Keratinocyte (primary cell): Measurements from ENCODE around the gene FBLN5. TPM values are rescaled to one million over a fixed set of nuclear protein-coding genes. Genes with fewer than 3 reads are reported as not detected.

ENCODE experiments used
- DNase-seq: peaks from one replicate; pipeline ENCODE4 v3.0.0-alpha.2; 2011; ENCODE audit warnings: low read depth, missing footprints, low spot score
- FAIRE-seq: peaks from 2 replicates; lab custom pipeline; 2011; peaks lifted over from hg19 to GRCh38; lab: Jason Lieb, UNC
- H2AFZ ChIP-seq: 2 replicates; pipeline ENCODE4 v1.6.0; 2012; ENCODE audit warnings: low read length, control low read depth, inconsistent platforms; ENCODE audit not compliant: control insufficient read depth
- H3K27ac ChIP-seq: 2 replicates; pipeline ENCODE4 v1.5.1; 2011; ENCODE audit warnings: low read length; ENCODE audit not compliant: control insufficient read depth, insufficient read depth
- H3K27me3 ChIP-seq: 3 replicates; pipeline ENCODE4 v1.6.0; 2011; ENCODE audit warnings: low read length; ENCODE audit not compliant: control insufficient read depth, insufficient read depth; ENCODE audit errors: extremely low read depth
- H3K36me3 ChIP-seq, 2 experiments: 2 replicates in 1 of 2; 3 replicates in 1 of 2; pipeline ENCODE4 v1.5.1; 2011; ENCODE audit warnings: low read length in 2 of 2, mild to moderate bottlenecking in 1 of 2; ENCODE audit not compliant: control insufficient read depth in 2 of 2, insufficient read depth in 2 of 2; ENCODE audit errors: extremely low read depth in 1 of 2
- H3K4me1 ChIP-seq: 3 replicates; pipeline ENCODE4 v1.5.1; 2011; ENCODE audit warnings: low read length; ENCODE audit not compliant: control insufficient read depth, insufficient read depth; ENCODE audit errors: extremely low read depth
- H3K4me2 ChIP-seq: 3 replicates; pipeline ENCODE4 v1.6.0; 2011; ENCODE audit warnings: low read depth, low read length; ENCODE audit not compliant: control insufficient read depth, insufficient read depth; ENCODE audit errors: extremely low read depth
- H3K4me3 ChIP-seq, 3 experiments: fragments of 200-600 bp in 1 of 3; sonication (generic) in 1 of 3; 2 replicates in 2 of 3; 3 replicates in 1 of 3; pipeline ENCODE4 v1.5.1; 2011 to 2016; ENCODE audit warnings: low read length in 3 of 3, mild to moderate bottlenecking in 3 of 3, control low read depth in 2 of 3, inconsistent platforms in 1 of 3, low read depth in 1 of 3, mixed read lengths in 1 of 3, mixed run types in 1 of 3, moderate library complexity in 1 of 3; ENCODE audit not compliant: control insufficient read depth in 2 of 3, insufficient read depth in 2 of 3; ENCODE audit errors: extremely low read depth in 1 of 3
- H3K79me2 ChIP-seq: 2 replicates; pipeline ENCODE4 v1.6.0; 2012; ENCODE audit warnings: low read length; ENCODE audit not compliant: control insufficient read depth, insufficient read depth
- H3K9ac ChIP-seq: 3 replicates; pipeline ENCODE4 v1.6.0; 2011; ENCODE audit warnings: low read length; ENCODE audit not compliant: control insufficient read depth, insufficient read depth; ENCODE audit errors: extremely low read depth
- H3K9me1 ChIP-seq: 3 replicates; pipeline ENCODE4 v1.6.0; 2011; ENCODE audit warnings: low read length; ENCODE audit not compliant: control insufficient read depth, insufficient read depth; ENCODE audit errors: extremely low read depth
- H3K9me3 ChIP-seq: 2 replicates; pipeline ENCODE4 v1.5.1; 2012; ENCODE audit warnings: low read depth, low read length; ENCODE audit not compliant: control insufficient read depth
- H4K20me1 ChIP-seq: 3 replicates; pipeline ENCODE4 v1.6.0; 2011; ENCODE audit warnings: low read length; ENCODE audit not compliant: control insufficient read depth, insufficient read depth; ENCODE audit errors: extremely low read depth
- CTCF ChIP-seq, 3 experiments: IDR thresholded peaks in 1 of 3; conservative IDR thresholded peaks in 1 of 3; optimal IDR thresholded peaks in 1 of 3; 2 replicates in 2 of 3; 3 replicates in 1 of 3; pipeline versions ENCODE3 to v1.5.1; 2011; ENCODE audit warnings: low read length in 3 of 3, mild to moderate bottlenecking in 3 of 3, moderate library complexity in 2 of 3, control low read depth in 1 of 3, inconsistent platforms in 1 of 3; ENCODE audit not compliant: insufficient read depth in 2 of 3; ENCODE audit errors: extremely low read depth in 1 of 3
- EZH2 ChIP-seq: IDR thresholded peaks from one replicate; pipeline ENCODE4 v1.6.1; 2012; ENCODE audit warnings: inconsistent platforms, mild to moderate bottlenecking, low read length, moderate library complexity
- dilution Hi-C: fragments of 300-500 bp; cut with MboI; formaldehyde crosslinking; loops from one replicate; pipeline ENCODE4 v1.7.0; 2020; ENCODE audit warnings: low sequenced_read_pairs; ENCODE audit not compliant: extremely low pct_ligation_motif_present
- polyA plus RNA-seq, 5 experiments: library from polyadenylated mRNA; depleted of rRNA in 3 of 5; stranded (reverse) in 3 of 5; stranded (forward) in 1 of 5; unstranded in 1 of 5; fragments of >200 nt; gene quantifications; 1 replicate in 1 of 5; 2 replicates in 3 of 5; 3 replicates in 1 of 5; pipeline versions ENCODE4 v1.2.1 to v1.2.3, GENCODE V29; 2011 to 2012; ENCODE audit warnings: missing spikeins in 2 of 5, low read depth in 1 of 5, low replicate concordance in 1 of 5

FBLN5 gene
- polyA plus RNA-seq, 1 donor (not counting 4 experiments of a cell fraction or from before 2014, with no cell fraction given), result 0.10 TPM

GRCh38 chr14:91927800-91928199 lies 19.7 kb downstream of the FBLN5 start:
- DNase-seq, result no peak
- no peak overlapping the region for H3K4me2 ChIP-seq
- no peak overlapping the region for H3K4me3 ChIP-seq
- no peaks in the 10 kb centered on the region for H3K79me2 ChIP-seq
- dilution Hi-C loops, result no loop called here
- peaks cover 4% of the 10 kb centered on the region for H3K27me3 ChIP-seq
- no peaks in the 10 kb centered on the region for H4K20me1 ChIP-seq
- H3K36me3 ChIP-seq, result no peaks in the 10 kb centered on the region
- H2AFZ ChIP-seq, result no peak overlapping the region
- no peaks in the 10 kb centered on the region for H3K9me1 ChIP-seq
- no peak overlapping the region for H3K9ac ChIP-seq
- no peak overlapping the region for H3K27ac ChIP-seq
- no peak for TF ChIP-seq EZH2
- TF ChIP-seq CTCF (optimal IDR thresholded peaks at IDR 0.05 in 1 of 3, IDR thresholded peaks at IDR 0.05 in 1 of 3, conservative IDR thresholded peaks at IDR 0.05 in 1 of 3; ENCODE audit: extremely low read depth in 1 of 3, insufficient read depth in 2 of 3, low read length in 3 of 3), result no peak
- peaks cover 4% of the 10 kb centered on the region for H3K4me1 ChIP-seq
- FAIRE-seq, result no peak
- H3K9me3 ChIP-seq, result no peaks in the 10 kb centered on the region

- H3K9me3 ChIP-seq, result no peaks in the 10 kb centered on the region
- H3K4me3 ChIP-seq, result no peak overlapping the region
- no peak overlapping the region for H2AFZ ChIP-seq
- dilution Hi-C loops, result no loop called here
- no peak overlapping the region for H3K4me2 ChIP-seq
- DNase-seq (no peak), FAIRE-seq (no peak)
- H3K9ac ChIP-seq, result no peak overlapping the region
- TF ChIP-seq CTCF (optimal IDR thresholded peaks at IDR 0.05 in 1 of 3, IDR thresholded peaks at IDR 0.05 in 1 of 3, conservative IDR thresholded peaks at IDR 0.05 in 1 of 3; ENCODE audit: extremely low read depth in 1 of 3, insufficient read depth in 2 of 3, low read length in 3 of 3) (no peak), EZH2 (no peak)
- H3K27ac ChIP-seq, result no peak overlapping the region
- H3K27me3 ChIP-seq, result peaks cover 4% of the 10 kb centered on the region
- peaks cover 4% of the 10 kb centered on the region for H3K4me1 ChIP-seq
- no peaks in the 10 kb centered on the region for H4K20me1 ChIP-seq
- no peaks in the 10 kb centered on the region for H3K9me1 ChIP-seq
- no peaks in the 10 kb centered on the region for H3K36me3 ChIP-seq
- no peaks in the 10 kb centered on the region for H3K79me2 ChIP-seq
Observed at GRCh38 chr14:91927191-91927590, 20.3 kb downstream of the FBLN5 start.
